AG04450 (cell line): ENCODE measurements around the gene ZFYVE19. TPM values are rescaled to one million over a fixed set of nuclear protein-coding genes. Genes with fewer than 3 reads are reported as not detected.
A peak's percentile ranks its signal among the peaks of the same experiment; 100 is the strongest.

ENCODE experiments used
- CTCF ChIA-PET: fragments of 300-600, 350-600 bp; formaldehyde crosslinking; extraction: SDS; loops from one replicate; lab custom pipeline; 2022; ENCODE audit warnings: antibody characterized with exemption, inconsistent platforms; lab: Charles Lee
- POLR2A ChIA-PET: fragments of 350-600 bp; formaldehyde crosslinking; extraction: SDS; loops from one replicate; lab custom pipeline; 2021; ENCODE audit warnings: antibody characterized with exemption, inconsistent platforms; lab: Yijun Ruan, JAX
- DNase-seq: peaks from one replicate; pipeline ENCODE4 v3.0.0-alpha.2; 2011; ENCODE audit warnings: low read depth, low spot score
- H3K27ac ChIP-seq: one replicate; pipeline ENCODE4 v1.5.1; 2012; ENCODE audit warnings: low read depth, low read length, control low read depth
- H3K27me3 ChIP-seq: one replicate; pipeline ENCODE4 v1.6.0; 2012; ENCODE audit warnings: low read length; ENCODE audit not compliant: control insufficient read depth, insufficient read depth
- H3K4me3 ChIP-seq: 2 replicates; pipeline ENCODE4 v1.5.1; 2011; ENCODE audit warnings: mild to moderate bottlenecking, low read depth, low read length, control low read depth
- H3K9me3 ChIP-seq: 2 replicates; pipeline ENCODE4 v1.5.1; 2012; ENCODE audit warnings: low read length; ENCODE audit not compliant: control insufficient read depth, insufficient read depth
- polyA plus RNA-seq: library from polyadenylated mRNA; depleted of rRNA; stranded (reverse); fragments of >200 nt; gene quantifications from 2 replicates; pipeline ENCODE4 v1.2.3, GENCODE V29; 2011
- TF ChIP-seq, protein P1 (sequence below): IDR thresholded peaks from 2 replicates; pipeline ENCODE4 v1.5.1; 2011; ENCODE audit warnings: low read depth, low read length, control low read depth, inconsistent platforms

Gene ZFYVE19
- polyA plus RNA-seq, 1 experiment = 15.6 TPM

DNA sequence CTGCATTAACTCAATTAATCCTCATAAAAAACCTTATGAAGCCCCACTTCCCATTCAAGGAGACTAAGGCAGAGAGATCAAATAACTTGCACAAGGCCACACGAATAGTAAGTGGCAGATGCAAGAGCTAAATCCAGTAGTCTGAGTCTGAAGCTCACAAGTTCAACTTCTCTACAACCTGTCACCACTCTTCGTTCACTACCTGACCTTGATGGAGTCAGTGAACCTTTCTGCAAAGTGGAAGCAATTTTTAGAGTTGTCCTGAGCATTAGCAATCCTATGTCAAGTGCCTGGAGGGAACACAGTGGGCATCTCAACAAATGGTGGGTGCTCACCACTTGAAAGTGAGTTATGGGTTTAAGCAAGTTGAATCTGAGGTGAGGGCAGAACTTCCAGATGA, 34.9 kb downstream of the ZFYVE19 start:
- no peak for DNase-seq
- Histone ChIP-seq H3K27ac (no peak overlapping the region), H3K27me3 (peaks cover 30% of the 10 kb centered on the region), H3K4me3 (no peak overlapping the region), H3K9me3 (no peaks in the 10 kb centered on the region)
- CTCF ChIA-PET = interaction anchor here (6.0 kb wide), 1 partner anchor 16 kb away, joined by 39 read pairs; no protein-coding TSS in a partner anchor
- TF ChIP-seq, protein P1, sequence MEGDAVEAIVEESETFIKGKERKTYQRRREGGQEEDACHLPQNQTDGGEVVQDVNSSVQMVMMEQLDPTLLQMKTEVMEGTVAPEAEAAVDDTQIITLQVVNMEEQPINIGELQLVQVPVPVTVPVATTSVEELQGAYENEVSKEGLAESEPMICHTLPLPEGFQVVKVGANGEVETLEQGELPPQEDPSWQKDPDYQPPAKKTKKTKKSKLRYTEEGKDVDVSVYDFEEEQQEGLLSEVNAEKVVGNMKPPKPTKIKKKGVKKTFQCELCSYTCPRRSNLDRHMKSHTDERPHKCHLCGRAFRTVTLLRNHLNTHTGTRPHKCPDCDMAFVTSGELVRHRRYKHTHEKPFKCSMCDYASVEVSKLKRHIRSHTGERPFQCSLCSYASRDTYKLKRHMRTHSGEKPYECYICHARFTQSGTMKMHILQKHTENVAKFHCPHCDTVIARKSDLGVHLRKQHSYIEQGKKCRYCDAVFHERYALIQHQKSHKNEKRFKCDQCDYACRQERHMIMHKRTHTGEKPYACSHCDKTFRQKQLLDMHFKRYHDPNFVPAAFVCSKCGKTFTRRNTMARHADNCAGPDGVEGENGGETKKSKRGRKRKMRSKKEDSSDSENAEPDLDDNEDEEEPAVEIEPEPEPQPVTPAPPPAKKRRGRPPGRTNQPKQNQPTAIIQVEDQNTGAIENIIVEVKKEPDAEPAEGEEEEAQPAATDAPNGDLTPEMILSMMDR = no peak
- POLR2A ChIA-PET = interaction anchor here (1.0 kb wide), 1 partner anchor 98 kb away, joined by 6 read pairs; no protein-coding TSS in a partner anchor

DNA sequence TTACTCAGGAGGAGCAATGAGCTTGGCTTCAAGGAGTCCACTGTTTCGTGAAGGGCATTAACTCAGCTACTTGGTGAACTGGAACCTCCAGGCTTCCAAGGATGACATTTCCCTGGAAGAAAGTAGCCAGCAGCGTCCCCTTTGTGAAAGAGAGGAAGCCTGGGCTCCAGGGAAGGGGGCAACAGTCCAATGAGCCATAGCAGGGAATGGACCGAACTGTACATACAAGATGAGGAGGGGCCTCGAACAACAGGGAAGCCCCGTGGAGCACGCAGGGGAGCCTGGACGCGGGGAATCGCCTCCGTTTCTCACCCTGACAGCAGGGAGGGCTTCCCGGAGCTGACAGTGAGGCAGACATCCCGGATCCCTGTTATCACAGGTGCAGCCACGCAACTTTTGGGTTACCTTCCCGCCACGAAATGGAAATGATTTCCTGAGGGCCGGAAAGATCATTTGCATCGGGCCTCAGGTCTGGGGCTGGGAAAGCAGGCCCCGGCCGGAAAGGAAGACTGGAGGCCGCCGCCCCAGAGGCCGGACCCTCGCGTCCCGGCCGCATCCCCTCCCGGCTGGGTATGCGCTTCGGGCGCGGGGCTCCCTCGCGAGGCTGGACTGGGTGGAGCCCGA, 36.5 kb downstream of the ZFYVE19 start:
- no peak overlapping the region for H3K4me3 ChIP-seq
- POLR2A ChIA-PET = interaction anchor here (0.6 kb wide), 1 partner anchor 109 kb away, joined by 3 read pairs; no protein-coding TSS in a partner anchor
- TF ChIP-seq, protein P1 = no peak
- peaks cover 33% of the 10 kb centered on the region for H3K27me3 ChIP-seq
- CTCF ChIA-PET = interaction anchor here (0.9 to 1.5 kb wide), 4 partner anchors 10 to 15 kb away, joined by 3 to 8 read pairs (median 4); no protein-coding TSS in a partner anchor
- no peak overlapping the region for H3K27ac ChIP-seq
- no peak for DNase-seq
- H3K9me3 ChIP-seq = no peaks in the 10 kb centered on the region

DNA sequence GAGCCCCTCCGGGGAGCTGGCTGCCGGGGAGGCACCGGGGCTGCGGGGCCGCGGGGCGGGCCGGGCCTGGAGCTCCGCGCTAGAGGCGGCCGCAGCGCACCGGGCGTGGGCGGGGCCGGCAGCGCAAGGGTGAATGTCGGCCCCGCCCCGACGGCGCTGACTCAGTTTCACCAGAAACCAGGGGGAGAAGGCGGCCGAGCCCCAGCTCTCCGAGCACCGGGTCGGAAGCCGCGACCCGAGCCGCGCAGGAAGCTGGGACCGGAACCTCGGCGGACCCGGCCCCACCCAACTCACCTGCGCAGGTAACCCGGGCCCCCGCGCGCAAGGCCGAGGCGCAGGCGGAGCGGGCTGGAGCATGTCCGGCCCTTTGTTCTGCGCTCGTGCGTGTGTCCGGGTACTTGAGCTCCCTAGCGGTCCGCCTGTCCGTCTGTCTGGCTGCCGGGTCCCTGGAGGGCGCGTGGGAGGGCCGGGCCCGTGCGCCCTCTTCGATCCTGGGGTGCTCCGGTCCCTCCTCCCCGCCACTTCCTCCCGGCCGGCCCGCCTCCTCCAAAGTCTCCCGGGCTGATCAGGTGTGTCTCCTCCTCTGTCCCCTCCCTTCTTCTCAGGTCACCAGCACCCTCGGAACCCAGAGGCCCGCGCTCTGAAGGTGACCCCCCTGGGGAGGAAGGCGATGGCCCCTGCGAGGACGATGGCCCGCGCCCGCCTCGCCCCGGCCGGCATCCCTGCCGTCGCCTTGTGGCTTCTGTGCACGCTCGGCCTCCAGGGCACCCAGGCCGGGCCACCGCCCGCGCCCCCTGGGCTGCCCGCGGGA, 37.2 kb downstream of the ZFYVE19 start, which contains the start of gene SPINT1:
TSS of gene SPINT1 (plus strand) at position 164 of the 811 bp plus-strand sequence. CDS start at position 671, 507 bp downstream.
- CTCF ChIA-PET = interaction anchor here (0.9 to 1.5 kb wide), 3 partner anchors 11 to 14 kb away, joined by 3 to 8 read pairs (median 4); no protein-coding TSS in a partner anchor
- TF ChIP-seq, protein P1 = no peak
- no peak for DNase-seq
- no peak within 1 kb of the TSS for H3K27ac ChIP-seq
- H3K27me3 ChIP-seq = peaks cover 33% of the 10 kb centered on the region
- H3K4me3 ChIP-seq = peak within 1 kb of the TSS; percentile 39
- no peaks in the 10 kb centered on the region for H3K9me3 ChIP-seq
- POLR2A ChIA-PET = interaction anchor here (0.6 kb wide), 1 partner anchor 110 kb away, joined by 3 read pairs; no protein-coding TSS in a partner anchor

DNA sequence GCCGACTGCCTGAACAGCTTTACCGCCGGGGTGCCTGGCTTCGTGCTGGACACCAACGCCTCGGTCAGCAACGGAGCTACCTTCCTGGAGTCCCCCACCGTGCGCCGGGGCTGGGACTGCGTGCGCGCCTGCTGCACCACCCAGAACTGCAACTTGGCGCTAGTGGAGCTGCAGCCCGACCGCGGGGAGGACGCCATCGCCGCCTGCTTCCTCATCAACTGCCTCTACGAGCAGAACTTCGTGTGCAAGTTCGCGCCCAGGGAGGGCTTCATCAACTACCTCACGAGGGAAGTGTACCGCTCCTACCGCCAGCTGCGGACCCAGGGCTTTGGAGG, 37.8 kb downstream of the ZFYVE19 start:
- POLR2A ChIA-PET = no interaction called here
- CTCF ChIA-PET = interaction anchor here (0.9 to 1.5 kb wide), 2 partner anchors 11 to 13 kb away, joined by 4 to 8 read pairs; no protein-coding TSS in a partner anchor

More for the DNA sequence above, 37.8 kb downstream of the ZFYVE19 start:
- Histone ChIP-seq H3K27me3 (peaks cover 37% of the 10 kb centered on the region), H3K4me3 (peak overlapping the region; percentile 39), H3K27ac (no peak overlapping the region), H3K9me3 (no peaks in the 10 kb centered on the region)
- DNase-seq = no peak
- TF ChIP-seq, protein P1 = no peak
